Astrocyte of the spinal cord (primary cell): ENCODE results near the gene TSPAN32.

ENCODE experiments used
- DNase-seq: peaks from one replicate; pipeline ENCODE4 v3.0.0; 2011; ENCODE audit warnings: low read depth, low spot score
- H3K4me3 ChIP-seq: 2 replicates; pipeline ENCODE4 v1.5.1; 2011; ENCODE audit warnings: low read depth, mild to moderate bottlenecking, low read length, moderate library complexity
- in situ Hi-C: cut with HindIII; loops from 2 replicates; pipeline ENCODE4 v1.10.0; 2017; ENCODE audit warnings: low sequenced_read_pairs
- TF ChIP-seq, protein P1 (sequence below): IDR thresholded peaks from 2 replicates; pipeline ENCODE4 v1.5.1; 2012; ENCODE audit warnings: low read depth, mild to moderate bottlenecking, low read length, inconsistent platforms

Gene TSPAN32

DNA sequence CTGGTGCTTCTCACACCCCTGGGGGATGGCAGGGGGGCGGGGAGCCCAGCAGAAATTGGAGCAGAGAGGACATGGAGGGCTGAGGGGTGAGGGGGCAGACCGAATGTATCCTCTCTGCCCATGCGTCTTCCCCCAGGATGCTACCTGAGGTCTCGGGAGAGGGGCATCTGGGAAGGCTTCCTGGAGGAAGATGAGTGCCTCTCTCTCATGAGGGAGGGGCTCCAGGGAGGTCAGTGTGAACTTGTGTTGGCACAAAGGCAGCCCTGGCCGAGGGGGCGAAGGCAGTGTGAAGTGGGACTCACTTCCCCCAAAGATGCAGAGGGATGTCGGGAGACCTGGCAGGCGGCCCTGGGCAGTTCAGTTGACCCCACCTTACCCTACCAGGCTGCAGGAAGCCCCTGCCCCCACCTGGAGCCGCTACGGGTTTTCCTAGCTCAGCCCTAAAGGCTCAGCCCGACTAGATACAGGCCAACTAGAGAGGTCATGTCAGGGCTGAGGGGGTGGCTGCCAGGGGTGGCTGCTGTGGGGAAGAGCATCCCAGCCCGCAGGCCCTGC lies 41.8 kb upstream of the TSPAN32 start:
- in situ Hi-C loops, result no loop called here
- no peak overlapping the region for H3K4me3 ChIP-seq
- TF ChIP-seq, protein P1, sequence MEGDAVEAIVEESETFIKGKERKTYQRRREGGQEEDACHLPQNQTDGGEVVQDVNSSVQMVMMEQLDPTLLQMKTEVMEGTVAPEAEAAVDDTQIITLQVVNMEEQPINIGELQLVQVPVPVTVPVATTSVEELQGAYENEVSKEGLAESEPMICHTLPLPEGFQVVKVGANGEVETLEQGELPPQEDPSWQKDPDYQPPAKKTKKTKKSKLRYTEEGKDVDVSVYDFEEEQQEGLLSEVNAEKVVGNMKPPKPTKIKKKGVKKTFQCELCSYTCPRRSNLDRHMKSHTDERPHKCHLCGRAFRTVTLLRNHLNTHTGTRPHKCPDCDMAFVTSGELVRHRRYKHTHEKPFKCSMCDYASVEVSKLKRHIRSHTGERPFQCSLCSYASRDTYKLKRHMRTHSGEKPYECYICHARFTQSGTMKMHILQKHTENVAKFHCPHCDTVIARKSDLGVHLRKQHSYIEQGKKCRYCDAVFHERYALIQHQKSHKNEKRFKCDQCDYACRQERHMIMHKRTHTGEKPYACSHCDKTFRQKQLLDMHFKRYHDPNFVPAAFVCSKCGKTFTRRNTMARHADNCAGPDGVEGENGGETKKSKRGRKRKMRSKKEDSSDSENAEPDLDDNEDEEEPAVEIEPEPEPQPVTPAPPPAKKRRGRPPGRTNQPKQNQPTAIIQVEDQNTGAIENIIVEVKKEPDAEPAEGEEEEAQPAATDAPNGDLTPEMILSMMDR, result no peak
- DNase-seq, result no peak

DNA sequence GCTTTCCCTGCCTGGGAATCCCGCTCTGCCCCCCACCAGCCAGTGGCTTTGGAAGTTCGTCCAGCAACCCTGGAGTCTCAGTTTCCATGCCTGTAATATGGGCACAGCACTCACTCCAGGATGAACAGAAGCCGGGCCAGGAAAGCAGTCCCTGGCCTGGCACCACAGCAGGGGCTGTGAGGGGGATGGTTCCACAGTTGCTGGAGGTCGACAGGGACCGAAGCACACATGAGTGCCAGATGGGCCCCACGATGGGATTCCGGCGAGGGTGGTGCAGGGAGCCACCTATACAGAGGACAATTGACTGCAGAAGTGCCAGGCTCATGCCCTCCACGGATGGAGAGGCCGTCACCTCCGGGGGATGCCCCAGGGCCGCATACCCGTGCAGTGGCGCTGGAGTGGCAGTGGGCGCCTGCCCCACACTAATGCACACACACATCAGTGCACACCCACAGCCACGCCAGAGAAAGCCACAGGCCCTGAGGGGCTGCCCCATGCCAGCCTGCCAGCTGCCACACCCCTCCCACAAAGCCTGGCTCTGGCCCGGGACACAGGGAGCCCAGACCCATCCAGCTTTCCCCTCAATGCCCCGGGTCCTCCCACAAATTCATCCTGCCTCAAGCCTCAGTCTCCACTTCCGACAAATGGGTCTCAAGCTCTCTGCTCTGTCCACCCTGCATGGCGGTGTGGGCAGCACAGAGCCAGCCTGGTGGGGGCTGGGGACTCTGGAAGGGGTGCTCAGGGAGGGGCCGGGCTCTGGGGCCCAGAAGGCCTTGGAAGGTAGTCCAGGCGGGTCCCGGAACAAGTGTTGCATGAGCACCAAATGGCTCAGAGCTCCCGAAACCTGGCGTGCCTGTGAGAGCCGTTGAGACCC lies 41.1 kb upstream of the TSPAN32 start:
- TF ChIP-seq, protein P1, result no peak
- in situ Hi-C loops, result no loop called here
- no peak overlapping the region for H3K4me3 ChIP-seq
- no peak for DNase-seq

DNA sequence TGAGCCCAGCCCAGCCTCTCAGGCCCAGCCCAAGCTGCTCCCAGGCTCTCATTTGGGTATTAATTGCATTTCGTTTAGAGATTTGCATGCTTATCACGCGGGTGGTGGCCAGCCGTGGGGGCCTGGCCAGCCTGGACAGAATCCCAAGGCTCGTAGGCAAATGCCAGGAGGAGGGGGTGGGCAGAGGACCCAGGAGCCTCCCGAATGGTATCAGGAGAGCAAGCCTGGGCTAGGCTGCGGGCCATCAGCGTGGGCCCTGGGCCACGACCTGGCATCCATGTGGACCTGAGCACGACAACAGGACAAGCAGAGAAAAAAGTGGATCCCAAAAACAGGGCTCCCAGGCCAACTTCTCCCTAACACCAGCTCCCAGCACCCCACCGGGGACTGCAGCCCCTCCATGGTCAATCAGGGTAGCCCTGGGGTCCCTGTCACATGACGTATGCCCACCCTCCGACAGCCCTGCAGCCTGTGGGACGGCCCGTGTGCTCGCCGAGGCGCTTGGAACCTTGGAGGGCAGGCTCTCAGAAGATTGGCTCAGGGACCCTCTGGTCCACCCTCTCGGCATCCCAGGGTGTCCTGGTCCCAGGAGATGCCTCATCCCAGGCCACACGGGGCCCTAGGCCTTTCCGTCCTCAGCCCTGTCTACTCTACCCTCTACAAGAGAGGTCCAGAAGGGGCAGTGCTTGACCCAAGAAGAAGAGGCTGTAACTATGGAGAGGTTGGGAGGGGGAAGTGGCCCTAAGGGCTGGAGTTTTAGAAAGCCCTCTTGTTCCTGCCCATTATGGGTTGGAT lies 40.2 kb upstream of the TSPAN32 start:
- no peak for DNase-seq
- in situ Hi-C loops, result no loop called here
- TF ChIP-seq, protein P1, result no peak
- H3K4me3 ChIP-seq, result no peak overlapping the region

DNA sequence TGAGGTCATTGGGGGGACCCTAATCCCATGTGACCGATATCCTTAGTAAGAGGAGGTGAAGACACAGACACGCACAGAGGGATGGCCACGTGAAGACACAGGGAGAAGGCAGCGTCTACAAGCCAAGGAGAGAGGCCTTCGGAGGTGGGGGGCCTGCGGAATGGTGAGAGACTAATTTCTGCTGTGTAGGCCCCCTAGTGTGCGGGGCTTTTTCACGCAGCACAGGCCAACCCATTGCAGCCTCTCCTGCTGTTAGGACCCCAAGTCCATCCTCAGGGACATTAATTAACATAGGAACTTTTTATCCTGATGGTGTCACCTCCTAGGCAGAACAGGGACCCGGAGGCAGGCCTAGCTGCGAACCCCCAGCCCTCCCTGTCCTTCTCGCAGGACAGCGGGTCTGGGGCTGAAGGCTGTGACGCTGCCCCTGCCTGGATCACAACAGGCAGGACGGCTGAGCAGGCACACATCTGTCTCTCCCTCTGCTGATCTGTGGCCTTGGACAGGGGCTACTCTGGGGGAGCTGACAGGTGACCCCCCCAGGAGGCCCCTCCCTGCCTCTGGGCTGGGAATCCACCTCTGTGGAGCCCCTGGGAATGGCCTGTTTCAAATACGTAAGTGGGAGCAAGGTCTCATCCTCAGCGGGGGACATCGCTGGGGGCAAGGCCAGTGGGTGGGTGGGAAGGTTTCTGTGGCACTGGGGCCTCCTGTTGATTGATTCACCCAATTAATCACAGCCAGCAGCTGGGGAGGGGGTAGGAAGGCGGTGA lies 39.3 kb upstream of the TSPAN32 start:
- TF ChIP-seq, protein P1, result no peak
- no peak for DNase-seq
- no peak overlapping the region for H3K4me3 ChIP-seq
- in situ Hi-C loops, result no loop called here

DNA sequence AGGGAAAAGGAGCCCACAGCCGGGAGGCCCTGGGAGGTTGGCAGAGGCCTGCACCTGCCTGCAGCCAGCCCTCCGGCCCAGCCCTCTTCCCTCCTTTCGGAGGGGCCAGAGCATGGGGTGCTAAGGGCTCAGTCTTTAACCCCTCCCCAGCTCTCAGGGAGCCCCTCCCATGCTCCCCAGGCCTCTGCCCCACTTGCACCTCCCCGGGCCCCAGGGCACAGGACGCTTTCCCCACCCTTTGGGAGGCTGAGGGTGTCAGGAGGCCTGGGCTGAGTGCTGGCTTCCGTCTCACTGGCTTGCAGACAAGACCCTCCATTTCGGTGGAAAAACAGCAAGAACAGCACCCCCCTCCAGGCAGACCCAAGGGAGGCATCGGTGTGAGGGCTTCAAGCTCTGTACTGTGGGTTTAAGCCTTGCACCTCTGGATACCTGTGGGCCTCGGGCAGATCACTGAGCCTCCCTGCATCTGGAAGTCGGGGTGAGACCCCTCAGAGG lies 38.7 kb upstream of the TSPAN32 start:
- TF ChIP-seq, protein P1, result no peak
- no peak for DNase-seq
- H3K4me3 ChIP-seq, result no peak overlapping the region
- in situ Hi-C loops, result no loop called here
